ENCODE results near the gene HMGCS1. TPM values are rescaled to one million over a fixed set of nuclear protein-coding genes. Genes with fewer than 3 reads are reported as not detected.

Gene HMGCS1
- total RNA-seq, 5 donors from 2014 or later (not counting 1 experiment from before 2014, with no cell fraction given) = 29.2 to 49.1 (median 36.2) TPM

- Mint-ChIP-seq H3K27ac (peak overlapping the region in 1 of 2 donors; percentile 1), H3K4me3 (no peak overlapping the region), H3K27me3 (no peaks in the 10 kb centered on the region), H3K9me3 (no peaks in the 10 kb centered on the region), H3K4me1 (peaks cover 20 to 38% (median 30%) of the 10 kb centered on the region in 3 donors), H3K36me3 (no peaks in the 10 kb centered on the region)
- Histone ChIP-seq H3K27me3 (replicated peaks in 1 of 2; ENCODE audit: control insufficient read depth in 2 of 2, extremely low read depth in 1 of 2, insufficient read depth in 2 of 2, low read length in 1 of 2) (no peaks in the 10 kb centered on the region), H3K36me3 (ENCODE audit: control insufficient read depth in 2 of 2, extremely low read depth in 1 of 2, insufficient read depth in 1 of 2, low read length in 1 of 2) (no peaks in the 10 kb centered on the region), H3K4me1 (ENCODE audit: control insufficient read depth in 1 of 2, extremely low read depth in 1 of 2, insufficient read depth in 2 of 2, low read length in 2 of 2) (peaks cover 12 to 14% of the 10 kb centered on the region in 2 experiments), H3K9me3 (no peaks in the 10 kb centered on the region), H3K27ac (ENCODE audit: low read length) (no peak overlapping the region), H3K4me3 (ENCODE audit: control insufficient read depth in 1 of 2, extremely low read depth in 1 of 2, low read length in 1 of 2) (no peak overlapping the region)
- CTCF ChIA-PET = interaction anchor here (0.5 to 1.1 kb wide), 3 partner anchors 169 to 320 kb away, joined by 3 read pairs; partner anchors contain the start of gene TMEM267 (in 1 of the 2)
- WGBS (ENCODE audit: insufficient coverage) = 46% methylated on average over 5 of the region's 8 CpGs
- DNase-seq (no peak), ATAC-seq (replicated peaks in 1 of 4) (no peak)
- POLR2A ChIA-PET = interaction anchor here (0.6 kb wide), 2 partner anchors 60 to 295 kb away, joined by 3 to 5 read pairs; no protein-coding TSS in a partner anchor
Observed at GRCh38 chr5:43315263-43315662, 2.1 kb upstream of the HMGCS1 start.

GRCh38 chr5:43314724-43315123 is 1.5 kb upstream of the HMGCS1 start:
- no peak for DNase-seq
- Mint-ChIP-seq H3K9me3 (no peaks in the 10 kb centered on the region), H3K27me3 (no peaks in the 10 kb centered on the region), H3K4me1 (peaks cover 20 to 42% (median 34%) of the 10 kb centered on the region in 3 donors), H3K36me3 (no peaks in the 10 kb centered on the region), H3K4me3 (no peak overlapping the region), H3K27ac (no peak overlapping the region)
- POLR2A ChIA-PET = interaction anchor here (0.6 to 3.1 kb wide), 4 partner anchors 169 to 326 kb away, joined by 4 to 78 read pairs (median 4); partner anchors contain the start of genes C5orf34 (in 1 of the 2) and TMEM267 (in 1 of the 2)
- Histone ChIP-seq H3K36me3 (ENCODE audit: control insufficient read depth in 2 of 2, extremely low read depth in 1 of 2, insufficient read depth in 1 of 2, low read length in 1 of 2) (no peaks in the 10 kb centered on the region), H3K9me3 (no peaks in the 10 kb centered on the region), H3K27me3 (replicated peaks in 1 of 2; ENCODE audit: control insufficient read depth in 2 of 2, extremely low read depth in 1 of 2, insufficient read depth in 2 of 2, low read length in 1 of 2) (no peaks in the 10 kb centered on the region), H3K27ac (ENCODE audit: low read length) (no peak overlapping the region), H3K4me3 (ENCODE audit: control insufficient read depth in 1 of 2, extremely low read depth in 1 of 2, low read length in 1 of 2) (no peak overlapping the region), H3K4me1 (ENCODE audit: control insufficient read depth in 1 of 2, extremely low read depth in 1 of 2, insufficient read depth in 2 of 2, low read length in 2 of 2) (peaks cover 12 to 14% of the 10 kb centered on the region in 2 experiments)
- CTCF ChIA-PET = interaction anchor here (0.5 to 4.5 kb wide), 4 partner anchors 169 to 319 kb away, joined by 3 to 36 read pairs (median 5); partner anchors contain the start of gene TMEM267 (in 2 of the 2)
- ATAC-seq (replicated peaks in 1 of 4) = no peak
- no CpG with 5 or more reads among the region's 6 CpGs for WGBS (ENCODE audit: insufficient coverage)

DNA sequence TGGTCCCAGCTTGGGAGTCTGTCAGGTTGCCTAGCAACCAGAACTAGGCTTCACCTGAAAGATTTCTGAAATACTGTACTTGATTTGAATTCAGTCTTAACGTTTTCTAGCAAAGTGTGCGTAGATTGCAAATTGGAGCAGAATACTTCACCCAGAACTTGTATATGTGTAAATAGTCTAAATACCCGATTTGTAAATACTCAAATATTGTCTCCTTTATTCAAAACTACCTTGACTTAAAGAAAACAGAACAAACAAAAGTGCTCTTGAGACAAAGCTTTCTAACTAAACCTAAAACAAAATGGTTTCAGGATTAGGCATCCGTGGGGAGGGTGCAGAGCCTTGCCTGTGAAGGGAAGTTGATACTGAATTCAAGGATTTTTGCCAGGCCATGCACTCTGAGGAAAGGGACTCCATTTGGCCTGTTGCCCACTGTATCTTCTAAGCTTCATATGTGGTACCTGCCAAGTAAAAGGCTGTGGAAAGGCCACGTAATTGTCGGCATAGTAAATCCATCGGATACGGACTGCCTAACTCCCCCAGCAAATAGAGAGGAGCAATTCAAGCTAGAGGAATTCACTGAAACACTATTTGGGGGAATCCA is 744 bp upstream of the HMGCS1 start:
- H3K36me3 ChIP-seq (ENCODE audit: control insufficient read depth in 2 of 2, extremely low read depth in 1 of 2, insufficient read depth in 1 of 2, low read length in 1 of 2) = no peaks in the 10 kb centered on the region
- CTCF ChIA-PET = interaction anchor here (0.5 to 4.5 kb wide), 12 partner anchors 46 to 405 kb away, joined by 3 to 36 read pairs (median 4); partner anchors contain the start of genes TMEM267 (in 1 of the 2) and ZNF131 (in 1 of the 2)
- H3K36me3 Mint-ChIP-seq = no peaks in the 10 kb centered on the region
- no peaks in the 10 kb centered on the region for H3K9me3 ChIP-seq
- WGBS (ENCODE audit: insufficient coverage) = no CpG with 5 or more reads among the region's 8 CpGs
- no peaks in the 10 kb centered on the region for H3K9me3 Mint-ChIP-seq
- DNase-seq (peak in 4 of 35 experiments; percentile 1 to 8 (median 4)), ATAC-seq (replicated peaks in 1 of 4) (no peak)
- H3K27me3 Mint-ChIP-seq = no peaks in the 10 kb centered on the region
- H3K4me3 Mint-ChIP-seq = peak overlapping the region; percentile 93 to 95 (median 93)
- peak overlapping the region; percentile 47 to 81 for H3K4me3 ChIP-seq (ENCODE audit: control insufficient read depth in 1 of 2, extremely low read depth in 1 of 2, low read length in 1 of 2)
- no peaks in the 10 kb centered on the region for H3K27me3 ChIP-seq (replicated peaks in 1 of 2; ENCODE audit: control insufficient read depth in 2 of 2, extremely low read depth in 1 of 2, insufficient read depth in 2 of 2, low read length in 1 of 2)
- POLR2A ChIA-PET = interaction anchor here (0.5 to 3.1 kb wide), 24 partner anchors 11 to 1404 kb away, joined by 3 to 78 read pairs (median 4); partner anchors contain the start of genes C5orf34 (in 1 of the 2), TMEM267 (in 1 of the 2) and ZNF131 (in 1 of the 2)
- H3K4me1 Mint-ChIP-seq = peaks cover 26 to 48% (median 41%) of the 10 kb centered on the region in 3 donors
- peaks cover 12 to 14% of the 10 kb centered on the region in 2 experiments for H3K4me1 ChIP-seq (ENCODE audit: control insufficient read depth in 1 of 2, extremely low read depth in 1 of 2, insufficient read depth in 2 of 2, low read length in 2 of 2)
- peak overlapping the region; percentile 95 for H3K27ac ChIP-seq (ENCODE audit: low read length)
- peak overlapping the region; percentile 84 to 97 for H3K27ac Mint-ChIP-seq

DNA sequence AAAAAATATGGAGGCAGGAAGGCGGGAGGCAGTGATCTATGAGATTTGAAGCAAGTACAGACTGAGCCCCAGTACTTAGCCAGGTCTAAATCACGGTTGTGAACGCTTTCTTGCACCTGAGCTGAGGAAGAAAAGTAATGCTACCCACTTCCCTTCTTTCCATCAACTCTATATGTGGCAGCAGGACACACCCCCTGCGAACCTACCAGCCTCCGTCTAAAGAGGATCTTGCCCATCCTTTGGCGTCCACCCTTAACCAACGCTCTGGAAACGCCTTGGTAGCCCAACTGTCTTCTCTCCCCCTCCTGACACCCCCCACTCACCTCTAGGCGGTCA is 545 bp downstream of the HMGCS1 start:
- H3K4me1 Mint-ChIP-seq = peaks cover 27 to 51% (median 47%) of the 10 kb centered on the region in 3 donors
- peak overlapping the region; percentile 84 to 97 for H3K27ac Mint-ChIP-seq
- no peaks in the 10 kb centered on the region for H3K36me3 Mint-ChIP-seq
- no peaks in the 10 kb centered on the region for H3K27me3 Mint-ChIP-seq
- Histone ChIP-seq H3K27me3 (replicated peaks in 1 of 2; ENCODE audit: control insufficient read depth in 2 of 2, extremely low read depth in 1 of 2, insufficient read depth in 2 of 2, low read length in 1 of 2) (no peaks in the 10 kb centered on the region), H3K4me1 (ENCODE audit: control insufficient read depth in 1 of 2, extremely low read depth in 1 of 2, insufficient read depth in 2 of 2, low read length in 2 of 2) (peaks cover 12 to 14% of the 10 kb centered on the region in 2 experiments), H3K4me3 (ENCODE audit: control insufficient read depth in 1 of 2, extremely low read depth in 1 of 2, low read length in 1 of 2) (peak overlapping the region; percentile 81 to 88), H3K36me3 (ENCODE audit: control insufficient read depth in 2 of 2, extremely low read depth in 1 of 2, insufficient read depth in 1 of 2, low read length in 1 of 2) (no peaks in the 10 kb centered on the region), H3K9me3 (no peaks in the 10 kb centered on the region), H3K27ac (ENCODE audit: low read length) (peak overlapping the region; percentile 91)
- H3K9me3 Mint-ChIP-seq = no peaks in the 10 kb centered on the region
- 2% methylated on average over 7 of the region's 9 CpGs for WGBS (ENCODE audit: insufficient coverage)
- ChIA-PET POLR2A (interaction anchor here in 1 of 2 donors (0.5 to 3.1 kb wide), 12 partner anchors 13 to 363 kb away, joined by 3 to 78 read pairs (median 4); partner anchors contain the start of genes C5orf34, TMEM267 and ZNF131), CTCF (interaction anchor here (0.7 to 4.5 kb wide), 10 partner anchors 172 to 403 kb away, joined by 3 to 36 read pairs (median 4); partner anchors contain the start of genes TMEM267 (in 1 of the 2) and ZNF131 (in 1 of the 2))
- H3K4me3 Mint-ChIP-seq = peak overlapping the region; percentile 93 to 95 (median 93)
- peak in 1 of 35 experiments; percentile 1 for DNase-seq
- peak; percentile 3 to 6 (median 4) for ATAC-seq (replicated peaks in 1 of 4)

DNA sequence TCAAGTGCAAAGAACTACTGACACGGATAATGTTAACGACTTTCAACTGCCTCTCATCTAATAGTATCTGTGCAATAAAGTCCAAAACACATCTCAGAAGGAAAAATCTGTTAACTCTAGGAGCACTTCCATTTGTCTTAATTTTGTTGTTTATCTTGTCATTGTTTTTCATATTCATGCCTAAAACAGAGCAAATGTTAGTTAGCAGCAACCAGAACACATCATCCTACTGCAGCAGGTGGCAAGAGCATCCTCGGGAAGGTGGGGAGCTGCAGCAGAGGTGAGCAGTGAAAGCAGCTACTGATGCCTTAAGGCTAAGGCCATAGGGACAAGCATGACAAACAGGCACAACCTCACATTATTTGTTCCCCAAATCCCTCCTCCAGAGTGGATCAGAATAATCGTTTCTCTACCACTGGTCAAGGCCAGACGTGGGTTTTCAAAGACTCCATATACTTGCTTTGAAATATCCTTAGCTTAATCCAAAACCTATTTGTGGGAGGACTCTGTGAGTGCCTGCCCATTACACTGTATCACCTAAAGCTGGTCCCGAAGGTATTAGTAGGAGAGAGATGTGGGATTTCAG is 1.0 kb downstream of the HMGCS1 start:
- H3K27ac ChIP-seq (ENCODE audit: low read length) = peak overlapping the region; percentile 91
- no peaks in the 10 kb centered on the region for H3K9me3 ChIP-seq
- Mint-ChIP-seq H3K27me3 (no peaks in the 10 kb centered on the region), H3K36me3 (no peaks in the 10 kb centered on the region), H3K9me3 (no peaks in the 10 kb centered on the region), H3K27ac (peak overlapping the region; percentile 84 to 97), H3K4me3 (peak overlapping the region; percentile 93 to 95 (median 93)), H3K4me1 (peaks cover 27 to 51% (median 47%) of the 10 kb centered on the region in 3 donors)
- ATAC-seq (replicated peaks in 1 of 4) (no peak), DNase-seq (no peak)
- no peaks in the 10 kb centered on the region for H3K27me3 ChIP-seq (replicated peaks in 1 of 2; ENCODE audit: control insufficient read depth in 2 of 2, extremely low read depth in 1 of 2, insufficient read depth in 2 of 2, low read length in 1 of 2)
- ChIA-PET POLR2A (interaction anchor here in 1 of 2 donors (0.5 to 3.1 kb wide), 7 partner anchors 31 to 362 kb away, joined by 3 to 78 read pairs (median 10); partner anchors contain the start of genes TMEM267 and ZNF131), CTCF (interaction anchor here (0.6 to 4.5 kb wide), 11 partner anchors 172 to 403 kb away, joined by 3 to 36 read pairs (median 4); partner anchors contain the start of genes TMEM267 (in 2 of the 2) and ZNF131 (in 1 of the 2))
- peaks cover 12 to 14% of the 10 kb centered on the region in 2 experiments for H3K4me1 ChIP-seq (ENCODE audit: control insufficient read depth in 1 of 2, extremely low read depth in 1 of 2, insufficient read depth in 2 of 2, low read length in 2 of 2)
- peak overlapping the region; percentile 81 to 88 for H3K4me3 ChIP-seq (ENCODE audit: control insufficient read depth in 1 of 2, extremely low read depth in 1 of 2, low read length in 1 of 2)
- H3K36me3 ChIP-seq (ENCODE audit: control insufficient read depth in 2 of 2, extremely low read depth in 1 of 2, insufficient read depth in 1 of 2, low read length in 1 of 2) = no peaks in the 10 kb centered on the region
- 50% methylated on average over 2 of the region's 6 CpGs for WGBS (ENCODE audit: insufficient coverage)

- POLR2A ChIA-PET = interaction anchor here (0.6 kb wide), 2 partner anchors 14 to 173 kb away, joined by 3 to 5 read pairs; no protein-coding TSS in a partner anchor
- peaks cover 34 to 56% (median 54%) of the 10 kb centered on the region in 3 donors for H3K4me1 Mint-ChIP-seq
- no peaks in the 10 kb centered on the region for H3K9me3 Mint-ChIP-seq
- no peaks in the 10 kb centered on the region for H3K36me3 Mint-ChIP-seq
- H3K4me3 ChIP-seq (ENCODE audit: control insufficient read depth in 1 of 2, extremely low read depth in 1 of 2, low read length in 1 of 2) = no peak overlapping the region
- H3K4me3 Mint-ChIP-seq = no peak overlapping the region
- H3K27ac Mint-ChIP-seq = no peak overlapping the region
- CTCF ChIA-PET = no interaction called here
- no peaks in the 10 kb centered on the region for H3K27me3 Mint-ChIP-seq
- no peaks in the 10 kb centered on the region for H3K36me3 ChIP-seq (ENCODE audit: control insufficient read depth in 2 of 2, extremely low read depth in 1 of 2, insufficient read depth in 1 of 2, low read length in 1 of 2)
- H3K27me3 ChIP-seq (replicated peaks in 1 of 2; ENCODE audit: control insufficient read depth in 2 of 2, extremely low read depth in 1 of 2, insufficient read depth in 2 of 2, low read length in 1 of 2) = no peaks in the 10 kb centered on the region
- H3K9me3 ChIP-seq = no peaks in the 10 kb centered on the region
- peaks cover 12 to 14% of the 10 kb centered on the region in 2 experiments for H3K4me1 ChIP-seq (ENCODE audit: control insufficient read depth in 1 of 2, extremely low read depth in 1 of 2, insufficient read depth in 2 of 2, low read length in 2 of 2)
- DNase-seq (no peak), ATAC-seq (replicated peaks in 1 of 4) (no peak)
- H3K27ac ChIP-seq (ENCODE audit: low read length) = no peak overlapping the region
Observed at GRCh38 chr5:43309637-43310036, 3.6 kb downstream of the HMGCS1 start.

Data from T-cell (primary cell).